ENCODE data around the gene CFHR4. TPM values are rescaled to one million over a fixed set of nuclear protein-coding genes. Genes with fewer than 3 reads are reported as not detected.

CFHR4 gene
- total RNA-seq, 1 experiment from 2014 or later = not detected

- no peak for TF ChIP-seq FOSL1 (IDR thresholded peaks at IDR 0.05; ENCODE audit: low read depth)
- TF ChIP-seq RAD21 (IDR thresholded peaks at IDR 0.05; ENCODE audit: low read depth) = peak; percentile 33; the same call in 1 of the 2 replicates
- TF ChIP-seq ZNF274 (IDR thresholded peaks at IDR 0.05; ENCODE audit: low read depth, low read length) = no peak
- TF ChIP-seq, protein P1, sequence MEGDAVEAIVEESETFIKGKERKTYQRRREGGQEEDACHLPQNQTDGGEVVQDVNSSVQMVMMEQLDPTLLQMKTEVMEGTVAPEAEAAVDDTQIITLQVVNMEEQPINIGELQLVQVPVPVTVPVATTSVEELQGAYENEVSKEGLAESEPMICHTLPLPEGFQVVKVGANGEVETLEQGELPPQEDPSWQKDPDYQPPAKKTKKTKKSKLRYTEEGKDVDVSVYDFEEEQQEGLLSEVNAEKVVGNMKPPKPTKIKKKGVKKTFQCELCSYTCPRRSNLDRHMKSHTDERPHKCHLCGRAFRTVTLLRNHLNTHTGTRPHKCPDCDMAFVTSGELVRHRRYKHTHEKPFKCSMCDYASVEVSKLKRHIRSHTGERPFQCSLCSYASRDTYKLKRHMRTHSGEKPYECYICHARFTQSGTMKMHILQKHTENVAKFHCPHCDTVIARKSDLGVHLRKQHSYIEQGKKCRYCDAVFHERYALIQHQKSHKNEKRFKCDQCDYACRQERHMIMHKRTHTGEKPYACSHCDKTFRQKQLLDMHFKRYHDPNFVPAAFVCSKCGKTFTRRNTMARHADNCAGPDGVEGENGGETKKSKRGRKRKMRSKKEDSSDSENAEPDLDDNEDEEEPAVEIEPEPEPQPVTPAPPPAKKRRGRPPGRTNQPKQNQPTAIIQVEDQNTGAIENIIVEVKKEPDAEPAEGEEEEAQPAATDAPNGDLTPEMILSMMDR (IDR thresholded peaks at IDR 0.05 in 2 of 3, conservative IDR thresholded peaks at IDR 0.05 in 1 of 3; ENCODE audit: borderline replicate concordance in 1 of 3, insufficient read depth in 1 of 3, low read depth in 2 of 3, low read length in 2 of 3) = peak in 2 of 3 experiments; percentile 7 to 15; a peak in 1 of 6 replicates
- Histone ChIP-seq H3K27ac (ENCODE audit: low read depth, low read length) (no peak overlapping the region), H3K4me3 (replicated peaks in 1 of 2; ENCODE audit: low read depth in 1 of 2, low read length in 2 of 2) (no peak overlapping the region), H3K9me3 (ENCODE audit: control insufficient read depth in 1 of 2, insufficient read depth in 1 of 2, low read depth in 1 of 2, low read length in 2 of 2) (no peaks in the 10 kb centered on the region), H3K9ac (ENCODE audit: low read length) (no peak overlapping the region), H3K36me3 (ENCODE audit: control insufficient read depth in 1 of 2, insufficient read depth in 2 of 2, low read length in 2 of 2) (no peaks in the 10 kb centered on the region), H4K20me1 (ENCODE audit: insufficient read depth) (no peaks in the 10 kb centered on the region; the same call in 1 of the 2 replicates), H3K79me2 (ENCODE audit: insufficient read depth, low read length) (no peaks in the 10 kb centered on the region), H3K4me1 (ENCODE audit: control insufficient read depth in 1 of 2, insufficient read depth in 2 of 2, low read length in 2 of 2) (no peaks in the 10 kb centered on the region), H3K4me2 (ENCODE audit: low read length) (no peak overlapping the region), H3K9me2 (ENCODE audit: insufficient read depth) (no peaks in the 10 kb centered on the region), H2AFZ (ENCODE audit: low read depth, low read length, poor library complexity, severe bottlenecking) (no peak overlapping the region), H3K27me3 (ENCODE audit: insufficient read depth, low read length) (no peaks in the 10 kb centered on the region)
- ATAC-seq (no peak), DNase-seq (ENCODE audit: low read depth, low spot score) (no peak)
- ChIA-PET POLR2A (no interaction called here), CTCF (no interaction called here), RAD21 (ENCODE audit: low non-redundant PET in 1 of 2, low total read pairs in 2 of 2, uncharacterized antibody in 2 of 2, unreplicated experiment in 2 of 2) (no interaction called here)
- no TSS peak for BruUV-seq (replicated peaks)
- intact Hi-C loops (cut with micrococcal nuclease) = no loop called here
Observed at GRCh38 chr1:196890668-196891067, 2.8 kb downstream of the CFHR4 start.

GRCh38 chr1:196891251-196891650 is 3.4 kb downstream of the CFHR4 start:
- no TSS peak for BruUV-seq (replicated peaks)
- ChIA-PET POLR2A (no interaction called here), CTCF (no interaction called here), RAD21 (ENCODE audit: low non-redundant PET in 1 of 2, low total read pairs in 2 of 2, uncharacterized antibody in 2 of 2, unreplicated experiment in 2 of 2) (no interaction called here)
- H3K9ac ChIP-seq (ENCODE audit: low read length) = no peak overlapping the region
- H3K4me2 ChIP-seq (ENCODE audit: low read length) = no peak overlapping the region
- no peaks in the 10 kb centered on the region; the same call in 1 of the 2 replicates for H4K20me1 ChIP-seq (ENCODE audit: insufficient read depth)
- H2AFZ ChIP-seq (ENCODE audit: low read depth, low read length, poor library complexity, severe bottlenecking) = no peak overlapping the region
- no peaks in the 10 kb centered on the region for H3K9me3 ChIP-seq (ENCODE audit: control insufficient read depth in 1 of 2, insufficient read depth in 1 of 2, low read depth in 1 of 2, low read length in 2 of 2)
- intact Hi-C loops (cut with micrococcal nuclease) = no loop called here
- DNase-seq (ENCODE audit: low read depth, low spot score) (no peak), ATAC-seq (no peak)
- TF ChIP-seq SP1 (IDR thresholded peaks at IDR 0.05; ENCODE audit: low read depth) (no peak), POLR2AphosphoS5 (IDR thresholded peaks at IDR 0.05; ENCODE audit: low read depth, low read length) (no peak), YY1 (IDR thresholded peaks at IDR 0.05; ENCODE audit: extremely low read depth, insufficient replicate concordance, low read depth, low read length) (no peak), CBX3 (IDR thresholded peaks at IDR 0.05; ENCODE audit: low read depth) (no peak), ELF1 (IDR thresholded peaks at IDR 0.05; ENCODE audit: borderline replicate concordance, low read depth) (no peak), EZH2 (IDR thresholded peaks at IDR 0.05) (no peak), JUND (IDR thresholded peaks at IDR 0.05) (no peak), POLR2A (IDR thresholded peaks at IDR 0.05; ENCODE audit: borderline replicate concordance, extremely low read depth, insufficient read depth, insufficient read length) (no peak), SIN3A (IDR thresholded peaks at IDR 0.05; ENCODE audit: low read depth) (no peak), SRF (IDR thresholded peaks at IDR 0.05; ENCODE audit: low read depth) (no peak), FOSL1 (IDR thresholded peaks at IDR 0.05; ENCODE audit: low read depth) (no peak), ZFX (IDR thresholded peaks at IDR 0.05) (no peak)
- TF ChIP-seq, protein P2, sequence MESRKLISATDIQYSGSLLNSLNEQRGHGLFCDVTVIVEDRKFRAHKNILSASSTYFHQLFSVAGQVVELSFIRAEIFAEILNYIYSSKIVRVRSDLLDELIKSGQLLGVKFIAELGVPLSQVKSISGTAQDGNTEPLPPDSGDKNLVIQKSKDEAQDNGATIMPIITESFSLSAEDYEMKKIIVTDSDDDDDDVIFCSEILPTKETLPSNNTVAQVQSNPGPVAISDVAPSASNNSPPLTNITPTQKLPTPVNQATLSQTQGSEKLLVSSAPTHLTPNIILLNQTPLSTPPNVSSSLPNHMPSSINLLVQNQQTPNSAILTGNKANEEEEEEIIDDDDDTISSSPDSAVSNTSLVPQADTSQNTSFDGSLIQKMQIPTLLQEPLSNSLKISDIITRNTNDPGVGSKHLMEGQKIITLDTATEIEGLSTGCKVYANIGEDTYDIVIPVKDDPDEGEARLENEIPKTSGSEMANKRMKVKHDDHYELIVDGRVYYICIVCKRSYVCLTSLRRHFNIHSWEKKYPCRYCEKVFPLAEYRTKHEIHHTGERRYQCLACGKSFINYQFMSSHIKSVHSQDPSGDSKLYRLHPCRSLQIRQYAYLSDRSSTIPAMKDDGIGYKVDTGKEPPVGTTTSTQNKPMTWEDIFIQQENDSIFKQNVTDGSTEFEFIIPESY (IDR thresholded peaks at IDR 0.05; ENCODE audit: extremely low read depth, insufficient replicate concordance, low read length) = no peak
- H3K9me2 ChIP-seq (ENCODE audit: insufficient read depth) = no peaks in the 10 kb centered on the region
- H3K36me3 ChIP-seq (ENCODE audit: control insufficient read depth in 1 of 2, insufficient read depth in 2 of 2, low read length in 2 of 2) = no peaks in the 10 kb centered on the region
- no peaks in the 10 kb centered on the region for H3K4me1 ChIP-seq (ENCODE audit: control insufficient read depth in 1 of 2, insufficient read depth in 2 of 2, low read length in 2 of 2)
- no peak overlapping the region for H3K27ac ChIP-seq (ENCODE audit: low read depth, low read length)
- no peaks in the 10 kb centered on the region for H3K27me3 ChIP-seq (ENCODE audit: insufficient read depth, low read length)
- H3K79me2 ChIP-seq (ENCODE audit: insufficient read depth, low read length) = no peaks in the 10 kb centered on the region
- no peak overlapping the region for H3K4me3 ChIP-seq (replicated peaks in 1 of 2; ENCODE audit: low read depth in 1 of 2, low read length in 2 of 2)

Measured in HCT116 (cell line).